ENCODE measurements around the gene SEC14L5.
A peak's percentile ranks its signal among the peaks of the same experiment; 100 is the strongest.
"Not testable (repeated sequence)": the region's sequence is repeated elsewhere in the genome, so short reads cannot be mapped to it uniquely, and the experiment has no call there.

Gene SEC14L5

GRCh38 chr16:4954714-4955113 lies 3.4 kb upstream of the SEC14L5 start:
- Mint-ChIP-seq H3K4me3 (no peak overlapping the region), H3K4me1 (peaks cover 11% of the 10 kb centered on the region), H3K27ac (no peak overlapping the region), H3K36me3 (ENCODE audit: low read depth) (no peaks in the 10 kb centered on the region), H3K27me3 (peaks cover 31% of the 10 kb centered on the region), H3K9me3 (no peaks in the 10 kb centered on the region)
- ATAC-seq = no peak
- no peak for DNase-seq

- Mint-ChIP-seq H3K9me3 (no peaks in the 10 kb centered on the region), H3K4me1 (peaks cover 11% of the 10 kb centered on the region), H3K27me3 (peaks cover 33% of the 10 kb centered on the region), H3K36me3 (ENCODE audit: low read depth) (no peaks in the 10 kb centered on the region), H3K27ac (no peak overlapping the region), H3K4me3 (peak overlapping the region; percentile 78)
- ATAC-seq (no peak), DNase-seq (no peak)
These were observed 760 bp upstream of the SEC14L5 start for GRCh38 chr16:4957420-4957719.

DNA sequence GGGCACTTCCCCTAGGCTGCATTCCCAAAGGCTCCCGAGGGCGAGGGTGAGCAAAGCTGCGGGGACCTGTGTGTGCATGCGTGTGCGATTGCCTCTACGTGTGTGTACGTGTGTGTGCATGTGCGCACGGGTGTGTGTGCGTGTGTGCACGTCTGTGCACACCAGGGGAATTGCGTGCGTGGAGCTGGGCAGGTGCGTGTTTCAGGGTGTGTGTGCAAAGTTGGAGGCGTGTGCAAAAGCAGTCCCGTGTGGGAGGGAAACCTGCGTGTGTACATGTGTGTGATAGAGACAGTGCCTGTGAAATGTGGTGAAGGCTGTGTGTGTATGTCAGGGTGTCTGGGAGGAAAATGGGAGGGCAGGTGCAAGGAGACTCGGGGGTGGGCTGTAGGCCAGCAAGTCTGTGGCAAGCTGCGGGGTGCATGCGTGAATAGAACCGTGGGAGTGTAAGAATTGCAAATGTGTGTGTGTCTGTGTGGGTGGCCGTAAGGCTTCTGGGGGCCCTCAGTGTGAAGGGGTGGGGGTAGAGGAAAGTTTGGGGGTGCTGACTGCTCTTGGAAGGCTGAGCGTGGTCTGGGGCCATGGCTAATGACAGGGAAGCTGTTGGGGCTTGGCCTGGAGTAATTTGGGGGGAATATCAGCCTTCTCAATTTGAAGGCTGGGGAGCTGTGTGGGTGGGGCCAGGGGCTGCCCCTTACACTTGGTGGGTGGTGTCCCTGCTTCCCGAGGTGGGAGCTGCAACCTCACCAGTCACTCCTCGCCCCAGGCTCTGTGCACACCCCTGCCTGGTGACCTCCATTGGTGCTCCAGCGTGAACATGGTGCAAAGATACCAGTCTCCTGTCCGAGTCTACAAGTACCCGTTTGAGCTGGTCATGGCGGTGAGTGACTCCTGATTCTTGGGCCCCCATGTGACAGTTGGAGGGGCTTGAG lies 644 bp downstream of the SEC14L5 start:
- Mint-ChIP-seq H3K4me1 (peaks cover 11% of the 10 kb centered on the region), H3K27me3 (peaks cover 35% of the 10 kb centered on the region), H3K36me3 (ENCODE audit: low read depth) (no peaks in the 10 kb centered on the region), H3K27ac (no peak overlapping the region), H3K4me3 (peak overlapping the region; percentile 78), H3K9me3 (no peaks in the 10 kb centered on the region)
- ATAC-seq = no peak
- DNase-seq = no peak

- Mint-ChIP-seq H3K4me3 (no peak overlapping the region), H3K9me3 (no peaks in the 10 kb centered on the region), H3K27ac (no peak overlapping the region), H3K4me1 (peaks cover 11% of the 10 kb centered on the region), H3K27me3 (peaks cover 35% of the 10 kb centered on the region), H3K36me3 (ENCODE audit: low read depth) (no peaks in the 10 kb centered on the region)
- ATAC-seq = no peak
- DNase-seq = no peak
These were observed 2.4 kb downstream of the SEC14L5 start for GRCh38 chr16:4960579-4960978.

GRCh38 chr16:4962716-4963115 lies 4.6 kb downstream of the SEC14L5 start:
- no peaks in the 10 kb centered on the region for H3K36me3 Mint-ChIP-seq (ENCODE audit: low read depth)
- no peaks in the 10 kb centered on the region for H3K9me3 Mint-ChIP-seq
- H3K27me3 Mint-ChIP-seq = peaks cover 21% of the 10 kb centered on the region
- no peak for ATAC-seq
- peaks cover 7% of the 10 kb centered on the region for H3K4me1 Mint-ChIP-seq
- no peak overlapping the region for H3K27ac Mint-ChIP-seq
- H3K4me3 Mint-ChIP-seq = no peak overlapping the region
- DNase-seq = no peak

GRCh38 chr16:4963527-4963926 lies 5.4 kb downstream of the SEC14L5 start:
- peaks cover 18% of the 10 kb centered on the region for H3K27me3 Mint-ChIP-seq
- ATAC-seq = not testable (repeated sequence)

DNA sequence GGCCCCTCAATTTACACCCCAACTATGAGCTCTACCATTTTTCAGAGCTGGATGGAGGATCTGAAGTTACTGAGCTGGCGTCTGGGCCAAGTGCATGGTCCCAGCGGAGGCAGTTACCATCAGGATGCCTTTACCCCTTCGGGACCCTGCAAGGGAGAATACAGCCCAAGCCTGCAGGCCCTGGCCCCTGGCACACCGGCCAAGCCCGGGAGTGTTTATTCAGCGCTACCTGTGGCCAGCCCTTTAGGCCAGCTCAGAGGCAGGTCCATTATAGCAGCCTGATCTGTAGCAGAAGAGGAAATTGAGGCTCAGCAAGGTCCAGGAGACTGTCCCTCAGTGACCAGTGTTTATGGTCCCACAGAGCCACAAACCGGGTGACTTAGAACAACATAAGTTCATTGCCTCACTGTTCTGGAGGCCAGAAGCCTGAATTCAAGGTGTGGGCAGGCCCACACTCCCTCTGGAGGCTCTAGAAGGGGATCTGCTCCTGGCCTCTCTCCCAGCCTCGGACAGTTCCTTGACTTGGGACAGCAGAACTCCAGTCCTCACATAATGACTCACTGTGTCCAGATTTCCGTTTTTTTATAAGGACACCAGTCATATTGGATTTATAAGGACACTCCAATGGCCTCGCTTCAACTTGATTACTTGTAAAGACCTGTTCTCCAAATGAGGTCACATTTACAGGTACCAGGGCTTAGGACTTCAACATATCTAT lies 8.8 kb downstream of the SEC14L5 start:
- H3K27me3 Mint-ChIP-seq = peaks cover 9% of the 10 kb centered on the region
- no peak overlapping the region for H3K27ac Mint-ChIP-seq
- no peak for DNase-seq

More at GRCh38 chr16:4963527-4963926, 5.4 kb downstream of the SEC14L5 start:
- H3K4me3 Mint-ChIP-seq; H3K9me3 Mint-ChIP-seq; H3K4me1 Mint-ChIP-seq; H3K36me3 Mint-ChIP-seq (ENCODE audit: low read depth); H3K27ac Mint-ChIP-seq; DNase-seq: not testable (repeated sequence)

GRCh38 chr16:4968278-4968677 lies 10.1 kb downstream of the SEC14L5 start:
- not testable (repeated sequence) for DNase-seq, H3K4me1 Mint-ChIP-seq

More for the DNA sequence above, 8.8 kb downstream of the SEC14L5 start:
- Mint-ChIP-seq H3K4me1 (no peaks in the 10 kb centered on the region), H3K4me3 (no peak overlapping the region), H3K9me3 (no peaks in the 10 kb centered on the region), H3K36me3 (ENCODE audit: low read depth) (no peaks in the 10 kb centered on the region)
- no peak for ATAC-seq

DNA sequence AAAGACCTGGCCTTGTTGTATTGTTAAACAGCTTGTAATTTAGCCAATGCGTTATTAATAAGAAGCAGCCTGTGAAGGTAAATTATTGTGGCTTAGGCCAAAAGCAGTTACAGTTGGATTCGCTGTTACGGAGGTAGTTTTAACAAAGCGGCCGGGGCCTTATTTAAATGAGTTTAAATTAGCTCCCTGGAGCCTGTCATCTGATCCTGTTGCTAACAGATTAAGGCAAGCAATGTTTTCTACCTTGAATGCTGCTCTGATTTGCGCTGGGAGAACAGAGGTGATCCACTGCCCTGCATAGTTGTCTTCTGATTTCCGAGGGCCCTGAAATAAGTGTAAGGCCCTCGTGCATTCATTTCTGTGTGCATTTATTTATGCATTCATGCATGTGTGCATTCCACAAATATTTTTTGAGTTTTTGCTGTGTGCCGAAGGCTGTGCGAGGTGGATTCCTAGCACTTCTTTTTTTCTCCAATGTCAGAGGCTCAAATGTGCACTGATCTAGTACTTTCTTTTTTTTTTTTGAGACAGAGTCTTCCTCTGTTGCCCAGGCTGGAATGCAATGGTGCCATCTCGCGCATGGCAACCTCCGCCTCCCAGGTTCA lies 10.9 kb downstream of the SEC14L5 start:
- peaks cover 12% of the 10 kb centered on the region for H3K27me3 Mint-ChIP-seq
- ATAC-seq = no peak
- no peak for DNase-seq
- no peaks in the 10 kb centered on the region for H3K36me3 Mint-ChIP-seq (ENCODE audit: low read depth)
- H3K27ac Mint-ChIP-seq = no peak overlapping the region
- no peaks in the 10 kb centered on the region for H3K9me3 Mint-ChIP-seq
- H3K4me3 Mint-ChIP-seq = no peak overlapping the region
- H3K4me1 Mint-ChIP-seq = peaks cover 4% of the 10 kb centered on the region

More at GRCh38 chr16:4968278-4968677, 10.1 kb downstream of the SEC14L5 start:
- H3K4me3 Mint-ChIP-seq; H3K27ac Mint-ChIP-seq; H3K36me3 Mint-ChIP-seq (ENCODE audit: low read depth); H3K9me3 Mint-ChIP-seq; ATAC-seq: not testable (repeated sequence)
- peaks cover 12% of the 10 kb centered on the region for H3K27me3 Mint-ChIP-seq

GRCh38 chr16:4970010-4970409 lies 11.9 kb downstream of the SEC14L5 start:
- ATAC-seq = no peak
- no peak for DNase-seq
- Mint-ChIP-seq H3K4me1 (peaks cover 4% of the 10 kb centered on the region), H3K27ac (no peak overlapping the region), H3K4me3 (no peak overlapping the region), H3K27me3 (peaks cover 12% of the 10 kb centered on the region), H3K9me3 (no peaks in the 10 kb centered on the region), H3K36me3 (ENCODE audit: low read depth) (no peaks in the 10 kb centered on the region)

GRCh38 chr16:4972938-4973587 lies 14.9 kb downstream of the SEC14L5 start:
- no peak for ATAC-seq
- Mint-ChIP-seq H3K36me3 (ENCODE audit: low read depth) (no peaks in the 10 kb centered on the region), H3K4me3 (no peak overlapping the region), H3K4me1 (peaks cover 4% of the 10 kb centered on the region), H3K27ac (no peak overlapping the region), H3K27me3 (peaks cover 12% of the 10 kb centered on the region), H3K9me3 (no peaks in the 10 kb centered on the region)
- no peak for DNase-seq

- H3K4me3 Mint-ChIP-seq = no peak overlapping the region
- ATAC-seq (peak; percentile 10), DNase-seq (no peak)
- peaks cover 4% of the 10 kb centered on the region for H3K4me1 Mint-ChIP-seq
- H3K27me3 Mint-ChIP-seq = peaks cover 18% of the 10 kb centered on the region
- no peaks in the 10 kb centered on the region for H3K36me3 Mint-ChIP-seq (ENCODE audit: low read depth)
- no peak overlapping the region for H3K27ac Mint-ChIP-seq
- H3K9me3 Mint-ChIP-seq = no peaks in the 10 kb centered on the region
These were observed 17.9 kb downstream of the SEC14L5 start for GRCh38 chr16:4976079-4976478.

GRCh38 chr16:4976611-4977145 lies 18.5 kb downstream of the SEC14L5 start:
- ATAC-seq (no peak), DNase-seq (no peak)
- Mint-ChIP-seq H3K27ac (no peak overlapping the region), H3K36me3 (ENCODE audit: low read depth) (no peaks in the 10 kb centered on the region), H3K4me3 (no peak overlapping the region), H3K27me3 (peaks cover 12% of the 10 kb centered on the region), H3K9me3 (no peaks in the 10 kb centered on the region), H3K4me1 (peaks cover 4% of the 10 kb centered on the region)

DNA sequence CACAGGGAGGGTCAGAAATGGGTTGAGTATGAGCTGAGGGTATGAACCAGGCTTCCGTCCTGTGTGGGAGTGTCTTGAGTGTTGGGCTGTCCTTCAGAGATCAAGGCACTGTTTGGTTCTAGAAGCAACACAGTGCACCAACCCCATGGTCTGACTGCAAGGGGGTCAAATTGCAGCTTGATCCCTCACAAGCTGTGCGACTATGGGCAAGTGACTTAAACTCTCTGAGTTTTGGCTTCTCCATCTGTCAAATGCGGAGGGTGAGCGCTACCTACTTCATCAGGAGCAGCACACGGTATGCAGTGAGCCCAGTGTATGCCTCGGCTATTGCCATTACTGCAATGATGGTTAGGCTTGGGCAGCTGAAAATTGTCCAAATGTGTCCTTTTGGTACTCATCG lies 21.0 kb downstream of the SEC14L5 start:
- Mint-ChIP-seq H3K9me3 (no peaks in the 10 kb centered on the region), H3K4me3 (no peak overlapping the region), H3K27ac (no peak overlapping the region), H3K36me3 (ENCODE audit: low read depth) (no peaks in the 10 kb centered on the region), H3K27me3 (peaks cover 10% of the 10 kb centered on the region), H3K4me1 (no peaks in the 10 kb centered on the region)
- ATAC-seq (no peak), DNase-seq (no peak)

All from activated naive CD8-positive, alpha-beta T cell treated with anti-CD3 and anti-CD28 coated beads, Interleukin-2, amount 50 U/mL, for 24 hours (primary cell).